C4-2B (cell line): Measurements from ENCODE around the gene TIGD6.

ENCODE experiments used
- CTCF ChIP-seq: fragments of 450-650 bp; conservative IDR thresholded peaks from 2 replicates; pipeline ENCODE4 v1.5.1; 2017; ENCODE audit warnings: mild to moderate bottlenecking
- ZFX ChIP-seq: fragments of 450-650 bp; IDR thresholded peaks from 2 replicates; pipeline ENCODE4 v1.6.1; 2017

- no peak; the same call in 1 of the 2 replicates for TF ChIP-seq CTCF
- TF ChIP-seq ZFX = no peak
These were observed 37.7 kb downstream of the TIGD6 start for GRCh38 chr5:149962601-149963300.
